Measurements from ENCODE around the gene CTBP2.

Gene CTBP2

GRCh38 chr10:125033146-125033924 lies 127.0 kb downstream of the CTBP2 start:
- H3K27ac ChIP-seq = no peak overlapping the region
- H3K9ac ChIP-seq = no peak overlapping the region
- no peaks in the 10 kb centered on the region for H3K9me3 ChIP-seq
- TF ChIP-seq Cebpa-rat (IDR thresholded peaks at IDR 0.05) = no peak
- peaks cover 100% of the 10 kb centered on the region for H4K20me1 ChIP-seq
- H3K36me3 ChIP-seq = peaks cover 99% of the 10 kb centered on the region
- H3K4me3 ChIP-seq = no peak overlapping the region
- no peaks in the 10 kb centered on the region for H3K27me3 ChIP-seq
- H3K4me2 ChIP-seq = no peak overlapping the region
- H3K4me1 ChIP-seq = peaks cover 25% of the 10 kb centered on the region

DNA sequence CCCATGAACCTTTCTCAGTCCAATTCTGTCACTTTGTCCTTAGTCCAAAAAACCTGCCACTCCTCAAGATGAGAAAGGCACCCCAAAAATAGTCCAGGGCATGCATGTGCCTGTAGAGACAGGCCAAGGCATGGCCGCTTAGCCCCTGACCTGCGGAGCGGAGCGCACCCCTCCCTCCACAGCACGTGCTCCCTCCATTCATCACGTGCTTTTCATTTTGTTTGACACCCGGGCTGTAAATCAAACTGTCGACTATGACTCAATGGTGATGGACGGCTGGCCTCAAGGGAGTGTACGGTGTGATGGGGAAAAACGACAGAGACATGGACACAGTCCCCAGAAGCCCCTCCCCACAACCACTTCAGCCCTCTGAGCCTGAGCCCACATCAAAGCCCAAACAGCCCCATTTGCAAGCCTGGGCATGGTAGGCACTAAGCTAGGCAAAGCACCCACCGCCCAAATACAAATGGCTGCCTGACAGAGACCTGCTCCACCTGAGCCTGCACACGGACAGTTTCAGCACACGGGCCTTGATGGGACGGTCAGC lies 127.8 kb downstream of the CTBP2 start:
- no peak for TF ChIP-seq Cebpa-rat (IDR thresholded peaks at IDR 0.05)
- no peaks in the 10 kb centered on the region for H3K9me3 ChIP-seq
- no peak overlapping the region for H3K4me2 ChIP-seq
- no peak overlapping the region for H3K9ac ChIP-seq
- peaks cover 99% of the 10 kb centered on the region for H3K36me3 ChIP-seq
- H4K20me1 ChIP-seq = peaks cover 100% of the 10 kb centered on the region
- no peaks in the 10 kb centered on the region for H3K27me3 ChIP-seq
- no peak overlapping the region for H3K27ac ChIP-seq
- no peak overlapping the region for H3K4me3 ChIP-seq
- H3K4me1 ChIP-seq = peaks cover 24% of the 10 kb centered on the region

DNA sequence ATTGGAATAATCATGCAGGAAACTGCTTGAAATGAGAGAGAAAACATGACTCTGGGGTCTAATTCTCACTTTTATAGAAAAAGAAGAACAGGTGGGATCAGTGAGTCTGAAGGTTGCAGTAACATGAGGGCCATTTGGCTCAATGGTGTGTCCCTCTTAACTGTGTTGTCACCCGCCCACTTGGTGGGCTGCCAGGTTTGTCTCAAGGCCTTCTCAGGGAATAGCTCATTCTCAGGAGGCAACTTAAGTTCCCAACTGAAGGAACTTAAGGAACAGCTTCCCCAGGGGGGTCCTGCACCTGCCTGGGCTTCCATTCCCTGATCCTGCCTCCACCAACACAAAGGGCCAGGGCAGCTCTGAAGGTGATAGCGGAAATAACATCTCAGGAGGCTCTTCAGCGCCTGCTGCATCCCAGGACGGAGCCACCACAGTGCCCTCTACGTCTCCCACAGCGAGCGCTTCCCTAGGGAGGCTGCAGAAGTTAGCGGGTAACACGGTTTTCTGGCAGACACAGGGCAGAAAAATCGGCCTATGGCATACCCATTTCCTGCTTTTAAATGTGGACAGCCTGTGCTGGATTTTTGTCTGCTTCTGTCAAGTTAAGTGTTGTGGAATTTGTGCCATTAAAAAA lies 129.7 kb downstream of the CTBP2 start:
- Histone ChIP-seq H3K4me3 (no peak overlapping the region), H3K27ac (no peak overlapping the region), H4K20me1 (peaks cover 100% of the 10 kb centered on the region), H3K27me3 (no peaks in the 10 kb centered on the region), H3K9ac (no peak overlapping the region), H3K9me3 (no peaks in the 10 kb centered on the region), H3K4me1 (peaks cover 24% of the 10 kb centered on the region), H3K36me3 (peaks cover 99% of the 10 kb centered on the region), H3K4me2 (no peak overlapping the region)
- TF ChIP-seq Cebpa-rat (IDR thresholded peaks at IDR 0.05) = no peak

DNA sequence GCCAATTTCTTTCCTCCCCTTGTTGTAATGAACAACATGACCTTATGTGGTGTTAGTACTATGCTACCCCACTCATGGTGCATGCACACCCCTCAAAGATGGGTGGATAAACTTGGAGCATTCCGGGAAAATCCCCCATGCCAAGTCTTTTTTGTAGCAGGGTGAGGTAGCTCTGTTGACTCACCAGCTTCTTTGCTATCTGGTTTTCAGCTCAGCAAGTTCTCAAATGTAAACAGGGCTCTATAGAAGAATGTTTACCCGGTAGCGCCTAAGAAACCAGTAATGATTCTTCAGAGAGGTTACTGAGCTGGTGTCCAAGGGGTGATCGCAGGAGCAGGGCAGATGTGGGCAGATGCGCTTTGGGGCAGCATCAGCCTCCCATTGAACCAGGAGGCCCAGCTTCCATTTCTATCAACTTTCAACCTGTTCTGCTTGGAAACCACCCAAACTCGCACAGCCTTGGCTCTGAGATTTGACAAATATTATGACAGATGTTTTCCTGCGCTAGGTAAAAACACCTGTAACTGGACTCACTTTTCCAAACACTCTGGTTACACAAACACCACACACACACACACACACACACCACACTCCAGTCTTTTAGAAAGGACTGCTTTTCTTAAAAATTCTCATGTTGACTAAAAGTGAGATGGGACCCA lies 130.7 kb downstream of the CTBP2 start:
- Histone ChIP-seq H3K27ac (no peak overlapping the region), H3K4me1 (peaks cover 24% of the 10 kb centered on the region), H3K27me3 (no peaks in the 10 kb centered on the region), H3K4me2 (no peak overlapping the region), H3K36me3 (peaks cover 99% of the 10 kb centered on the region), H4K20me1 (peaks cover 100% of the 10 kb centered on the region), H3K9me3 (no peaks in the 10 kb centered on the region), H3K4me3 (no peak overlapping the region), H3K9ac (no peak overlapping the region)
- no peak for TF ChIP-seq Cebpa-rat (IDR thresholded peaks at IDR 0.05)

DNA sequence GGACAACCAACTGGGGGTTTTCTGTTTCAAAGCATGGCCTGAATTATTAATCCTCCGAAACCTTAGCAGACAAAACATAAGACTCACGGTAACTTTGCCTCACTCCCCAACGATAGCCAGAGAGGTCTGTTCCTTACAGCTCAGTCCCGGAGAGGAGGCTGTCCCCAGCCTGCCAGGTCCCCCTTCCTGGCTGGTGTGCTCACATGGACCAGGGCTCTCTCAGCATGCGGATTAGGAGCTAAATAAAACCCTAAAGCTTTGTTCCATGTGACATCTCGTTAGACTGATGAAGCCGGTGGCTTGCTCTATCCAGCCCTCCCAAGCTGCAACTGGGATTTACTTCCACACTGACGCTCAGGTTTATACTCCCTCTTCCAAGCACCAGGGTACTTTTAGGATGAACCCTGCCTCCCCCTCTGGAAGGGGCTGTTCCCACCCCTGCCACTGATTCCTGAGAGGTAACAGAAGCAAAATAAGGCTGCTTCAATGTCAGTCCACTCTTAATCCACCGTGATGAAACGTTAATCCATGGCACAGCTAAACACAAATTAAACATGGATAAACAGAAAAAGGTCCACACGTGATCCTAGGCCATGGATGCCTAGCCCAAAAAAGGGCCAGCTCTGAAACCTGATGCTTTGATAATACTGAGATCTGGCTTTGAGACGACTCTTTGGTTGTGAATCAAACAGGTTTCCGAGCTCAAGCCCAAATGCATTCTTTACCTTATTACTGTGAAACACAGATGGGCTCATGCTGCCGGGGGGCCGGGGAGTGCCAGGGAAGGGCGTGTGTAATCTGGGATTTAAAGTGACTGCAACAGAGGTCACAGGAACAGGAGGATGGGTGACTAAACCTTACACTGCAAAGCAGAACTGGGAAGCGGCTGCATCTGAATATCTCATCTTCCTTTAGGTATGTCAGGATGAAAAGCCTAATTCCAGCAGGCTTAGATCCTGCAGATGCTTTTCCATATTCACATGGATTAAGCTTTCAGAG lies 132.2 kb downstream of the CTBP2 start:
- no peak overlapping the region for H3K9ac ChIP-seq
- no peak overlapping the region for H3K27ac ChIP-seq
- H3K36me3 ChIP-seq = peaks cover 100% of the 10 kb centered on the region
- no peak overlapping the region for H3K4me2 ChIP-seq
- no peak for TF ChIP-seq Cebpa-rat (IDR thresholded peaks at IDR 0.05)
- H4K20me1 ChIP-seq = peaks cover 100% of the 10 kb centered on the region
- no peak overlapping the region for H3K4me3 ChIP-seq
- H3K27me3 ChIP-seq = no peaks in the 10 kb centered on the region
- H3K4me1 ChIP-seq = peaks cover 17% of the 10 kb centered on the region
- 0 out of 2 replicates have a peak, but pooled peaks cover 2% of the 10 kb centered on the region for H3K9me3 ChIP-seq

GRCh38 chr10:125026974-125027735 lies 133.2 kb downstream of the CTBP2 start:
- no peak overlapping the region for H3K27ac ChIP-seq
- H3K4me3 ChIP-seq = no peak overlapping the region
- peaks cover 12% of the 10 kb centered on the region for H3K9me3 ChIP-seq
- no peak for TF ChIP-seq Cebpa-rat (IDR thresholded peaks at IDR 0.05)
- H3K4me1 ChIP-seq = peaks cover 7% of the 10 kb centered on the region
- H3K36me3 ChIP-seq = peaks cover 100% of the 10 kb centered on the region
- H4K20me1 ChIP-seq = peaks cover 100% of the 10 kb centered on the region
- H3K9ac ChIP-seq = no peak overlapping the region
- H3K4me2 ChIP-seq = no peak overlapping the region
- H3K27me3 ChIP-seq = no peaks in the 10 kb centered on the region

- no peak for TF ChIP-seq Cebpa-rat (IDR thresholded peaks at IDR 0.05)
- Histone ChIP-seq H3K9me3 (peaks cover 21% of the 10 kb centered on the region), H3K36me3 (peaks cover 100% of the 10 kb centered on the region), H3K4me3 (no peak overlapping the region), H4K20me1 (peaks cover 100% of the 10 kb centered on the region), H3K4me1 (0 out of 2 replicates have a peak, but pooled peaks cover under 1% of the 10 kb centered on the region), H3K4me2 (no peak overlapping the region), H3K9ac (no peak overlapping the region), H3K27ac (no peak overlapping the region), H3K27me3 (no peaks in the 10 kb centered on the region)
Observed at GRCh38 chr10:125026036-125026931, 134.1 kb downstream of the CTBP2 start.

GRCh38 chr10:125025341-125025740 lies 135.0 kb downstream of the CTBP2 start:
- no peak overlapping the region for H3K4me3 ChIP-seq
- peaks cover 100% of the 10 kb centered on the region for H4K20me1 ChIP-seq
- H3K27me3 ChIP-seq = no peaks in the 10 kb centered on the region
- H3K4me2 ChIP-seq = no peak overlapping the region
- peaks cover 30% of the 10 kb centered on the region for H3K9me3 ChIP-seq
- H3K36me3 ChIP-seq = peaks cover 100% of the 10 kb centered on the region
- no peak for TF ChIP-seq Cebpa-rat (IDR thresholded peaks at IDR 0.05)
- H3K27ac ChIP-seq = no peak overlapping the region
- H3K4me1 ChIP-seq = peaks cover 10% of the 10 kb centered on the region; the same call in 1 of the 2 replicates
- no peak overlapping the region for H3K9ac ChIP-seq

All from BLaER1 (cell line).